DMS 273 (cell line): ENCODE measurements around the gene GLRX3.
"Not testable (repeated sequence)": the region's sequence is repeated elsewhere in the genome, so short reads cannot be mapped to it uniquely, and the experiment has no call there.

ENCODE experiments used
- DNase-seq: peaks from one replicate; lab custom pipeline; 2025; ENCODE audit not compliant: unreplicated experiment; lab: John Stamatoyannopoulos, UW

The GLRX3 gene

GRCh38 chr10:130188195-130189175 is 52.3 kb downstream of the GLRX3 start:
- DNase-seq = no peak

GRCh38 chr10:130189608-130190054 is 53.4 kb downstream of the GLRX3 start:
- DNase-seq = peak; percentile 29

- peak; percentile 93 for DNase-seq
Measured at GRCh38 chr10:130190055-130190736, 54.0 kb downstream of the GLRX3 start.

GRCh38 chr10:130190737-130191115 is 54.5 kb downstream of the GLRX3 start:
- no peak for DNase-seq

GRCh38 chr10:130191380-130191779 is 55.2 kb downstream of the GLRX3 start:
- DNase-seq = no peak

- no peak for DNase-seq
Measured at GRCh38 chr10:130192276-130192848, 56.2 kb downstream of the GLRX3 start.

- DNase-seq = no peak
Measured at GRCh38 chr10:130193033-130193432, 56.8 kb downstream of the GLRX3 start.

GRCh38 chr10:130193493-130194193 is 57.5 kb downstream of the GLRX3 start:
- no peak for DNase-seq

- DNase-seq = no peak
Measured at GRCh38 chr10:130194194-130194990, 58.2 kb downstream of the GLRX3 start.

GRCh38 chr10:130194991-130195645 is 58.9 kb downstream of the GLRX3 start:
- no peak for DNase-seq

GRCh38 chr10:130195746-130196294 is 59.6 kb downstream of the GLRX3 start:
- no peak for DNase-seq

GRCh38 chr10:130196511-130197487 is 60.6 kb downstream of the GLRX3 start:
- no peak for DNase-seq

- no peak for DNase-seq
Measured at GRCh38 chr10:130198651-130199050, 62.5 kb downstream of the GLRX3 start.

- no peak for DNase-seq
Measured at GRCh38 chr10:130200179-130201042, 64.2 kb downstream of the GLRX3 start.

GRCh38 chr10:130201043-130201380 is 64.8 kb downstream of the GLRX3 start:
- DNase-seq = no peak

GRCh38 chr10:130202150-130202549 is 66.0 kb downstream of the GLRX3 start:
- DNase-seq = not testable (repeated sequence)

GRCh38 chr10:130202984-130203621 is 66.9 kb downstream of the GLRX3 start:
- no peak for DNase-seq
